Measurements from ENCODE around the gene SLC39A3. TPM values are rescaled to one million over a fixed set of nuclear protein-coding genes. Genes with fewer than 3 reads are reported as not detected.

SLC39A3 gene
- total RNA-seq, 4 donors from 2014 or later: 29.8 to 42.5 (median 36.2) TPM

DNA sequence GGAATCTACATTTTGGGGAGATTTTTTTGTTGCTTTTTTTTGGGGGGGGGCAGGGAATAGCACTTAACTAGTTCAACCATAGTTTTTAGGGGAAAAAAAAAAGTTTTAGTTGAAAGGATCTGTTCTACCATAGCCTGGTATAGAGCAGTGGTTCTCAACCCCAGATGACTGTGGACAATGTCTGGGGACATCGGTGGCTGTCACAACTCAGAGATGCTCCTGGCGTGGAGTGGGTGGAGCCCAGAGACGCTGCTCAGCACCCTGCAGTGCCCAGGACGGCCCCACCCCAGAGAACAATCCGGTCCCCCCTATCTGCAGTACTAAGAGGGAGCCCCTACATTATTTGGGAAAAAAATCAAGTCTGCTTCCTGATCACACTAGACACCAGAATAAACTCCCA lies 45.6 kb downstream of the SLC39A3 start:
- H3K27me3 ChIP-seq: no peaks in the 10 kb centered on the region
- no peak overlapping the region for H3K27ac ChIP-seq
- no peak overlapping the region for H3K4me3 ChIP-seq
- no peaks in the 10 kb centered on the region for H3K36me3 ChIP-seq
- H3K9me3 ChIP-seq: no peaks in the 10 kb centered on the region
- DNase-seq (ENCODE audit: low spot score in 2 of 2): no peak
- TF ChIP-seq, protein P1, sequence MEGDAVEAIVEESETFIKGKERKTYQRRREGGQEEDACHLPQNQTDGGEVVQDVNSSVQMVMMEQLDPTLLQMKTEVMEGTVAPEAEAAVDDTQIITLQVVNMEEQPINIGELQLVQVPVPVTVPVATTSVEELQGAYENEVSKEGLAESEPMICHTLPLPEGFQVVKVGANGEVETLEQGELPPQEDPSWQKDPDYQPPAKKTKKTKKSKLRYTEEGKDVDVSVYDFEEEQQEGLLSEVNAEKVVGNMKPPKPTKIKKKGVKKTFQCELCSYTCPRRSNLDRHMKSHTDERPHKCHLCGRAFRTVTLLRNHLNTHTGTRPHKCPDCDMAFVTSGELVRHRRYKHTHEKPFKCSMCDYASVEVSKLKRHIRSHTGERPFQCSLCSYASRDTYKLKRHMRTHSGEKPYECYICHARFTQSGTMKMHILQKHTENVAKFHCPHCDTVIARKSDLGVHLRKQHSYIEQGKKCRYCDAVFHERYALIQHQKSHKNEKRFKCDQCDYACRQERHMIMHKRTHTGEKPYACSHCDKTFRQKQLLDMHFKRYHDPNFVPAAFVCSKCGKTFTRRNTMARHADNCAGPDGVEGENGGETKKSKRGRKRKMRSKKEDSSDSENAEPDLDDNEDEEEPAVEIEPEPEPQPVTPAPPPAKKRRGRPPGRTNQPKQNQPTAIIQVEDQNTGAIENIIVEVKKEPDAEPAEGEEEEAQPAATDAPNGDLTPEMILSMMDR (IDR thresholded peaks at IDR 0.05): no peak
- TF ChIP-seq POLR2A (IDR thresholded peaks at IDR 0.05) (no peak), EP300 (IDR thresholded peaks at IDR 0.05) (no peak)
- WGBS, 2 donors: 65 to 71% methylated on average over 5 of the region's 5 CpGs
- H3K4me1 ChIP-seq: peaks cover 0 to 22% (median 9%) of the 10 kb centered on the region in 4 donors

DNA sequence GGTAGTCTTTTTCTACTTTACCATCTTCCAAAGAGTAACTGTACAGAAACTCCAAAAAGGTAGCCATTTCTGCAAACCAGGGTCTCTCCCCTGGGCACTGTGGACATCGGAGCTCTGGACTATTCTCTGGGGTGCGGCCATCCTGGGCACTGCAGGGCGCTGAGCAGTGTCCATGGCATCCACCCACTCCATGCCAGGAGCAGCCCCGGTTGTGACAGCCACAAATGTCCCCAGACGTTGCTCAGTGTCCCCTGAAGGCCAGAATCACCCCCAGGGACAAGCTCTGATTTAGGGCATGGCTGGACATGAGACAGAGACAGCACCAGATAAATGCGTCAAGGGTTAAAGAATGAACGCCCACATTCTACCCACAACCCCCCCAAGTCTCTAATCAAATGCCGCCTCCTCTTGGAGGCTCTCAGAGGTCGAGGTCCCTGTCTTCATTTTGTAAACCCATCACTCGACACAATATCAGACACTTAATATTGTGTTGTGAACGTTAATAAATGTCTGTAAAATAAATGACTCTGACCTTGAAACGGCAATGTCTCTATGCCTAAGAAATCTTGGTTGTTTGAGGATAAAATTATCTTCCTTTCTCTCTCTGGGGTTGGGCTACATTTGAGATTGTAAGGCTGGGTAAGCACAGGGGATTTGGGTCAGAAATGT lies 46.2 kb downstream of the SLC39A3 start:
- 34 to 44% methylated on average over 10 to 12 of the region's 12 CpGs for WGBS, 2 donors
- H3K36me3 ChIP-seq: no peaks in the 10 kb centered on the region
- H3K9me3 ChIP-seq: no peaks in the 10 kb centered on the region
- no peak for DNase-seq (ENCODE audit: low spot score in 2 of 2)
- TF ChIP-seq POLR2A (IDR thresholded peaks at IDR 0.05) (no peak), EP300 (IDR thresholded peaks at IDR 0.05) (no peak)
- TF ChIP-seq, protein P1 (IDR thresholded peaks at IDR 0.05): no peak
- no peak overlapping the region for H3K27ac ChIP-seq
- H3K4me3 ChIP-seq: no peak overlapping the region
- peaks cover 0 to 22% (median 9%) of the 10 kb centered on the region in 4 donors for H3K4me1 ChIP-seq
- H3K27me3 ChIP-seq: no peaks in the 10 kb centered on the region

DNA sequence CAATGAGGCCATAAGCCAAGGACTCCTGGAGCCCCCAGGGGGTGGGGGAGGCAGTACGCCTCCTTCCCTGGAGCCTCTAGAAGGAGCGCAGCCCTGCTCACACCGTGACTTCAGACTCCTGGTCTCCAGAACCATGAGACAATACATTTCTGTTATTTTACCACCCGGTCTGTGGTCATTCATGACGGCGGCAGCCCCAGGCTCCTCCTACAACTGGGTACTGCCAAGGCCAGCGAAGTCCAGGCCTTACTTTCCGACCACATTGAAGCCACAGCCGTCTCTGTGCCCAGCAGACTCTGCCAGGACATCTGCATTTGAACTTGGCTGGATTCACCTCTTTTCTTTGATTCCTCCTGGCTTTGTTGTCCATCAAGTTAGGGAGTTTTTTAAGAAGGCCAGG lies 47.9 kb downstream of the SLC39A3 start:
- Histone ChIP-seq H3K27me3 (no peaks in the 10 kb centered on the region), H3K36me3 (no peaks in the 10 kb centered on the region), H3K4me1 (peaks cover 0 to 22% (median 9%) of the 10 kb centered on the region in 4 donors), H3K27ac (no peak overlapping the region), H3K9me3 (no peaks in the 10 kb centered on the region), H3K4me3 (no peak overlapping the region)
- TF ChIP-seq EP300 (IDR thresholded peaks at IDR 0.05) (no peak), POLR2A (IDR thresholded peaks at IDR 0.05) (no peak)
- TF ChIP-seq, protein P1 (IDR thresholded peaks at IDR 0.05): no peak
- 53 to 74% methylated on average over 9 of the region's 9 CpGs for WGBS, 2 donors
- no peak for DNase-seq (ENCODE audit: low spot score in 2 of 2)

DNA sequence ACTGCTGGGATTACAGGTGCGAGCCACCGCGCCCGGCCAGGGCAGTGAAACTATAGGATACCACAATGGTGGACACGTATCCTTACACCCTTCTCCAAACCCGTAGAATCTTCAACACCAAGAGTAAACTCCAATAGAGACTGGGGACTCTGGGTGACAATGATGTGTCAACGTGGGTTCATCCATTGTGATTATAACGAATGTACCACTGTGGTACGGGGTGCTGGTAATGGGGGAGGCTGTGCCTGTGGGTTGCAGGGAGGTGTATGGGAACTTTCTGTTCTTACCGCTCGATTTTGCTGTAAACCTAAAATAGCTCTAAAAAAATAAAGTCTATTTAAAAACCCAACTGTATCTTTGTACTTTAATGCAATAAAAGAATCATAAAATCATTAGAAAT lies 49.0 kb downstream of the SLC39A3 start:
- Histone ChIP-seq H3K4me3 (no peak overlapping the region), H3K27me3 (no peaks in the 10 kb centered on the region), H3K9me3 (no peaks in the 10 kb centered on the region), H3K4me1 (peaks cover 0 to 21% (median 9%) of the 10 kb centered on the region in 4 donors), H3K36me3 (no peaks in the 10 kb centered on the region), H3K27ac (no peak overlapping the region)
- 92 to 94% methylated on average over 11 of the region's 11 CpGs for WGBS, 2 donors
- no peak for DNase-seq (ENCODE audit: low spot score in 2 of 2)
- TF ChIP-seq POLR2A (IDR thresholded peaks at IDR 0.05): no peak
- TF ChIP-seq, protein P1 (IDR thresholded peaks at IDR 0.05): no peak
- TF ChIP-seq EP300 (IDR thresholded peaks at IDR 0.05): no peak

DNA sequence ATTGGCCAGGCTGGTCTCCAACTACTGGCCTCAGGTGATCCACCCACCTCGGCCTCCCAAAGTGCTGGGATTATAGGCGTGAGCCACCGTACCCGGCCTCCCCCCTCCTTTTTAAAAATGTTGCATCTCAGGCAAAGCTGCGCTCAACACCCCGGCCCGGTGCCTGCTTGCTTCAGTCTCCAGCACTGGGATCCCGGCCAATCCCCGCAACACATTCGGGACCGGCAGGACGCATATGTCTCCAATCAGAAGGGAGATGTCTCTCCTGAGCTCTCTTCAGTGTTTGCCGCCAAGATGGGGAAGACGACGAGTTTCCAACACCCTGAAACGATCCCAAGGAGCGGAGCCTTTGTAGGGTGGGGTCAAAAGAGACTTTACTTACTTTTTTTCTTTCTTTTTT lies 53.5 kb downstream of the SLC39A3 start:
- WGBS, 2 donors: 80 to 87% methylated on average over 17 of the region's 17 CpGs
- Histone ChIP-seq H3K9me3 (no peaks in the 10 kb centered on the region), H3K36me3 (peaks cover 0 to 3% (median 0%) of the 10 kb centered on the region in 3 donors), H3K27me3 (no peaks in the 10 kb centered on the region), H3K4me3 (no peak overlapping the region), H3K4me1 (no peaks in the 10 kb centered on the region), H3K27ac (peak overlapping the region in 1 of 4 donors; percentile 73)
- TF ChIP-seq EP300 (IDR thresholded peaks at IDR 0.05) (no peak), POLR2A (IDR thresholded peaks at IDR 0.05) (no peak)
- TF ChIP-seq, protein P1 (IDR thresholded peaks at IDR 0.05): no peak
- DNase-seq (ENCODE audit: low spot score in 2 of 2): no peak
